ENCODE results near the gene COL4A4. TPM values are rescaled to one million over a fixed set of nuclear protein-coding genes. Genes with fewer than 3 reads are reported as not detected.

The COL4A4 gene
- total RNA-seq, 4 donors from 2014 or later = 0.40 to 2.3 (median 0.93) TPM

- Histone ChIP-seq H3K27ac (no peak overlapping the region), H3K4me1 (no peaks in the 10 kb centered on the region), H3K4me3 (no peak overlapping the region), H3K36me3 (no peaks in the 10 kb centered on the region), H3K9me3 (no peaks in the 10 kb centered on the region), H3K27me3 (no peaks in the 10 kb centered on the region)
- 61 to 72% methylated on average over 3 of the region's 3 CpGs for WGBS, 2 donors
- TF ChIP-seq CTCF (IDR thresholded peaks at IDR 0.05) (no peak), POLR2A (IDR thresholded peaks at IDR 0.05) (no peak)
- no peak for DNase-seq
- intact Hi-C loops (cut with DNase I) = no loop called here
Observed at GRCh38 chr2:227043981-227044380, 120.0 kb downstream of the COL4A4 start.

- Histone ChIP-seq H3K27ac (no peak overlapping the region), H3K9me3 (no peaks in the 10 kb centered on the region), H3K27me3 (no peaks in the 10 kb centered on the region), H3K36me3 (no peaks in the 10 kb centered on the region), H3K4me3 (no peak overlapping the region), H3K4me1 (no peaks in the 10 kb centered on the region)
- 59% methylated on average over 1 of the region's 1 CpG for WGBS, 2 donors
- intact Hi-C loops (cut with DNase I) = no loop called here
- DNase-seq = no peak
- TF ChIP-seq CTCF (IDR thresholded peaks at IDR 0.05) (no peak), POLR2A (IDR thresholded peaks at IDR 0.05) (no peak)
Observed at GRCh38 chr2:227038550-227039189, 125.3 kb downstream of the COL4A4 start.

GRCh38 chr2:227036527-227036926, 127.5 kb downstream of the COL4A4 start:
- no peak overlapping the region for H3K27ac ChIP-seq
- H3K4me1 ChIP-seq = no peaks in the 10 kb centered on the region
- H3K4me3 ChIP-seq = no peak overlapping the region
- H3K36me3 ChIP-seq = no peaks in the 10 kb centered on the region
- H3K27me3 ChIP-seq = no peaks in the 10 kb centered on the region
- DNase-seq = no peak
- intact Hi-C loops (cut with DNase I) = no loop called here
- TF ChIP-seq CTCF (IDR thresholded peaks at IDR 0.05) = no peak
- no peak for TF ChIP-seq POLR2A (IDR thresholded peaks at IDR 0.05)
- H3K9me3 ChIP-seq = no peaks in the 10 kb centered on the region
- WGBS, 2 donors = 67 to 68% methylated on average over 3 of the region's 3 CpGs

- Histone ChIP-seq H3K27me3 (no peaks in the 10 kb centered on the region), H3K4me3 (no peak overlapping the region), H3K36me3 (no peaks in the 10 kb centered on the region), H3K27ac (no peak overlapping the region), H3K9me3 (no peaks in the 10 kb centered on the region), H3K4me1 (no peaks in the 10 kb centered on the region)
- WGBS, 2 donors = 47% methylated on average over 7 of the region's 7 CpGs
- DNase-seq = no peak
- TF ChIP-seq CTCF (IDR thresholded peaks at IDR 0.05) = no peak
- no peak for TF ChIP-seq POLR2A (IDR thresholded peaks at IDR 0.05)
- intact Hi-C loops (cut with DNase I) = no loop called here
Observed at GRCh38 chr2:227035711-227036367, 128.2 kb downstream of the COL4A4 start.

- intact Hi-C loops (cut with DNase I) = no loop called here
- Histone ChIP-seq H3K4me3 (no peak overlapping the region), H3K9me3 (no peaks in the 10 kb centered on the region), H3K4me1 (no peaks in the 10 kb centered on the region), H3K27me3 (no peaks in the 10 kb centered on the region), H3K27ac (no peak overlapping the region), H3K36me3 (no peaks in the 10 kb centered on the region)
- 67 to 74% methylated on average over 13 to 15 of the region's 16 CpGs for WGBS, 2 donors
- no peak for DNase-seq
- no peak for TF ChIP-seq POLR2A (IDR thresholded peaks at IDR 0.05)
- TF ChIP-seq CTCF (IDR thresholded peaks at IDR 0.05) = peak in 4 of 6 experiments; percentile 12 to 41 (median 20)
Observed at GRCh38 chr2:227033471-227034148, 130.4 kb downstream of the COL4A4 start.

Data from esophagus squamous epithelium (tissue), 5 donors.